NT2/D1 (cell line): ENCODE results near the gene AASDHPPT.
"Not testable (repeated sequence)": the region's sequence is repeated elsewhere in the genome, so short reads cannot be mapped to it uniquely, and the experiment has no call there.

ENCODE experiments used
- SUZ12 ChIP-seq: IDR thresholded peaks from 2 replicates; pipeline ENCODE4 v1.6.1; 2011; ENCODE audit not compliant: insufficient read length, insufficient read depth; ENCODE audit errors: extremely low read depth
- YY1 ChIP-seq: IDR thresholded peaks from 2 replicates; pipeline ENCODE4 v1.6.1; 2011; ENCODE audit not compliant: insufficient read length, insufficient read depth
- ZNF274 ChIP-seq: IDR thresholded peaks from 2 replicates; pipeline ENCODE4 v1.6.1; 2011; ENCODE audit warnings: mild to moderate bottlenecking, low read depth, low read length

GRCh38 chr11:106058377-106058776 lies 19.1 kb upstream of the AASDHPPT start:
- not testable (repeated sequence) for TF ChIP-seq ZNF274, YY1, SUZ12
